Measurements from ENCODE around the gene SIM1.
"Not testable (repeated sequence)": the region's sequence is repeated elsewhere in the genome, so short reads cannot be mapped to it uniquely, and the experiment has no call there.

The SIM1 gene

DNA sequence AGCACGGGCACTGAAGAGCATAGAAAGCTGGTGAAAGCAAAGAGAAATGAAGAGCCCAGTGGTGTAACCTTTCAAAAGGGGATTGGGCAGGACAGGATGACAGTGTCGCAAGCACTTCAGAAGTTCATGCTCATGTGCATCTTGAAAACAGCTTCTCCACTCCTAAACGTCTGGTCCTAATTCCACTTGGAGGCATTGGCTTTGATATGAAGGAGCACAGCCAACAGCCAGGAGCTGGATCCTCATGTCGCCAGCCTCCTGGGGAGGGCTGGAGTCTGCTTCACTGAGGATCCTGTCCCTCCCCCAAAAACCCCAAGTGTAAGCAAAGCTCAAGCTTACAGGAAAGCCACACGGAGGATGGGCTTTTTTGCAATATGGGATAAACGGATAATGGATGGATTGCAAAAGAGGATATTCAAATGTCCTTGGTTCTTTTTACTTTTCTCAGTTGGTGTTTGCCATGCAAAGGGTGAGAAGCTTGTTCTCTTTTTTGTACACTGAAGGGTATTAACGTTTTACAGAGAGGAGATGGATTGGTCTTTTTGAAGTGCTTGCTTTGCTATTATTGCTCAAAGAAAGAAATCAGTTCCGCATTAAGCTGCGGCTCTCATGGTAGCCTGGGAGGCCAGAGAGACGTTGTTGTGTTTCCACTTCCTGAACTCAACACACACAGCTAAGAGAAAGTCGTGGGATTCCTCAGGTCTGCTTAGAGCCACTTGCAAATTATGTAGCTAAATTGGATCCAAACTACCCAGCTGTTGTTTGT lies 92.2 kb downstream of the SIM1 start:
- in situ Hi-C loops (cut with HindIII; ENCODE audit: low sequenced_read_pairs), result no loop called here

DNA sequence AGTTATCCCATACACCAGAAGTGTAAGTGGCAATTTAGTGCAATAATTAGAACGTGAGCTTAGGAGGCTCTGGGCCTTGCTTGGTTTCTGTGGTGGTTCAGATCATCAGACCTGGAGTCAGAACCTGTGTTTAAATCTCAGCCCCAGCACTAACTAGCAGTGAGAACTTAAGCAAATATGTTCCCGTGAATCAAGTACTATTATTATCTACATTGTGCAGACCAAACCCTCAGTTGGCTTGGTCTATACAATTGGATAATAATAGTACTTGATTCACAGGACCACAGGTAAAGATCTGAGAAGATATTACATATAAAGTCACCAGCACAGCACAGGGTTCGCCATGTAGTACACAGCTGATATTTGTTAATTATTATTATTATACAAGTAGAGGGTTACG lies 93.1 kb downstream of the SIM1 start:
- in situ Hi-C loops (cut with HindIII; ENCODE audit: low sequenced_read_pairs), result no loop called here

DNA sequence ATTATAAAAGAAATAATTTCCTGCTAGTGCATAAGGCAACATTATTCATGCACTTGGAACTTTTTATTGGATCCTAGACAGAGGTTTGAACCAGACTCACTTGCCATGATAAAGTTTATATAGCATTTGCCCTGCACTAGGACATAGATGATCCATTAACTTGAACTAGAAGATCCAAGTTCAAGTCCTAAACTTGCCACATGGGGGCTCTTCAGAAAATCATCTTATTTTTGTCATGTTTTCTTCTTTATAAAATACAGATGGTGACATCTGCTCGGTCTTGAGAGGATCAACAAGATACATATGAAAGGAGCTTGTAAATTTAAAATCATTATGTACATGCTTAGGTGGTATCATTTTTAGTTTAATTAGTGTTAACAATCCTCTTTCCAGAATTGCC lies 94.5 kb downstream of the SIM1 start:
- in situ Hi-C loops (cut with HindIII; ENCODE audit: low sequenced_read_pairs), result no loop called here

GRCh38 chr6:100366419-100366818 lies 98.3 kb downstream of the SIM1 start:
- in situ Hi-C loops (cut with HindIII; ENCODE audit: low sequenced_read_pairs), result no loop called here

DNA sequence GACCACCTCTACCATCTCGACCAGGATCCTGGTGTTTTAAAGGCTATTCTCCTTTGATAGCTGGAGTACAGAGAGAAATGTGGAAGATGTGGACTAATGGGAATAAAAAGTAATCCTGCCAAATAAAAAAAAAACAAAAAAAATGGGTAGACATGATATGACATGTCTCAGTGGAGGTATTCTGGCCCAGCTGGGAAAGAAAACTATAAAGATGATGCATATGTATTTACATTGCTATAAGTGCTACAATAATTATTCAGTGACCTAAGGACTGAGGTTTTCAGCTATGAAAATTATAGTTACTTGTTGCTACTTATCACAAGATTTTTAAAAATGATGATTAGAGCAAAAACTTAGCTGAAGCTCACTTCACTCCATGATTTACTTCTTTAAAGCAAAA lies 101.1 kb downstream of the SIM1 start:
- in situ Hi-C loops (cut with HindIII; ENCODE audit: low sequenced_read_pairs), result no loop called here

GRCh38 chr6:100354736-100355641 lies 109.7 kb downstream of the SIM1 start:
- in situ Hi-C loops (cut with HindIII; ENCODE audit: low sequenced_read_pairs), result not testable (repeated sequence)

- in situ Hi-C loops (cut with HindIII; ENCODE audit: low sequenced_read_pairs), result no loop called here
Measured at GRCh38 chr6:100353276-100354015, 111.3 kb downstream of the SIM1 start.

DNA sequence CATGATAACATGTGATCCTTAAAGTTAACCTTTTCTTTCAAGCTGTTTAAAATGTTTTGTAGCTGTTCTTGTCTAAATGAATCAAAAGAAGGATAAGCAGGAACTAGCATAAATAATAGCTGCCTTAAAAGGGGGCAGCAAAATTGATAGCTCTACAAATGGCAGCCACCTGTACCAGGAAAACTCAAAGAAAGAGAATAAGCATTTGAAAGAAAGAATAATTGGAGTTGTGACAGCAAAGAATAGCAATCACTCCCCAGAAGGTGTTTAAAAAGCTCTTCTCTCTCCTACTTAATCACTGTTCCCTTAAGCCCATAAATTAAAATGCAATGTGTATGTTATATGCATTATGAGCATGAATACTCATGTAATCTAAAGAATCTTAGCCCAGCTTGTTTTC lies 114.6 kb downstream of the SIM1 start:
- in situ Hi-C loops (cut with HindIII; ENCODE audit: low sequenced_read_pairs), result no loop called here

- in situ Hi-C loops (cut with HindIII; ENCODE audit: low sequenced_read_pairs), result no loop called here
Measured at GRCh38 chr6:100349366-100349765, 115.4 kb downstream of the SIM1 start.

- in situ Hi-C loops (cut with HindIII; ENCODE audit: low sequenced_read_pairs), result no loop called here
Measured at GRCh38 chr6:100347901-100348550, 116.7 kb downstream of the SIM1 start.

DNA sequence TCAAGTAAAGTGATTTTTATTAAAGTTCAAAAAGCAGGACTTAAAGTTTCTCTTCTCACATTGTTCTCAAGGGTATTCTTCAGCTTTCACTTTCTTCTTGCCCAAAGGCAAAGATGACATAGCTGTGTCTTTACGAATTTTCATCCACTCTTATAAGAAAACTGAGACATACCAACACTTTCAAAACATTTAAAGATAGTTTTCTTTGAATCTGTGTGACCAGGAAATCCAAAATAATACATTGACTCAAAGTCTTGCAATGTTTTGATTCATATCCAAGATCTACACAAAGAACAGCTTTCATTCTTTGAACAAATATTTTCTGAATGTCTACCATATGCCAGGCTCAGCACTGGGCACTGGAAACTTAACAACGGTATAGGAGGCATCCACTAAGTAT lies 117.9 kb downstream of the SIM1 start:
- in situ Hi-C loops (cut with HindIII; ENCODE audit: low sequenced_read_pairs), result no loop called here

GRCh38 chr6:100346203-100346602 lies 118.5 kb downstream of the SIM1 start:
- in situ Hi-C loops (cut with HindIII; ENCODE audit: low sequenced_read_pairs), result no loop called here

DNA sequence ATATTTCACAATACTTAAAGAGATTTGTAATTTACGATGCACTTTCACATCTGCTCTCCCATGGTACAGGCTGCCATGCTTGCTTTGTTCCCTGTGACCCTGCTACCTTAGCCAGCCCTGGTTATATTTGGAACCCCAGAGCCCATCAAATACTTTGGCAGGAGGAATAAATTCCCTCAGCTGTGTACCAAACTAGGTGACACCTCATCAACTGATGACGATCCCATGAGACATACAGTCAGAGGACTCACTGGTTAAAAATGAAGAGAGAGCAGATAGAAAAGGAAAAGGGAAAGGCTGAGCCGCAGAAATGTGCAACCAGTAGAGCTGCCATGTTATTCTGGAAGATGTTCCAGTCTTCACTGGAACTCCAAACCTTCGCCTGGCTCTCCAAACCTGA lies 120.0 kb downstream of the SIM1 start:
- in situ Hi-C loops (cut with HindIII; ENCODE audit: low sequenced_read_pairs), result no loop called here

DNA sequence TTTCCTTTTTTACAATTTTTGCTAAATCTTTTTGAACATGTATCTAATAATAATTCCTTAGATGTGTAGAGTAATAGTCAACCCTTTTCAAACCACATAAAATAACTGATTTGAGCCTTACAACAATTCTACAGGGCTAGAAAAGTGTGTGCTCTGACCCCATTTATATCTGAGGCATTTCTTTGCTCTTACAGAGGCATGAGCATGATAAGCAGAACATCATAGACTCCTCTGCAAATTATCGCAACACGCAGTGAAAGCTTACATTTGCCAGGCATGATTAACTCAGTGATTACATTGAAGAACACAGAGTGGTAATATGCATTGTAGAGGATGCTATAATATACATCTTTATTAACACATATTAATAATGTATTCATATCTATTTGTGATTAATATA lies 120.4 kb downstream of the SIM1 start:
- in situ Hi-C loops (cut with HindIII; ENCODE audit: low sequenced_read_pairs), result no loop called here

GRCh38 chr6:100343316-100344077 lies 121.2 kb downstream of the SIM1 start:
- in situ Hi-C loops (cut with HindIII; ENCODE audit: low sequenced_read_pairs), result no loop called here

DNA sequence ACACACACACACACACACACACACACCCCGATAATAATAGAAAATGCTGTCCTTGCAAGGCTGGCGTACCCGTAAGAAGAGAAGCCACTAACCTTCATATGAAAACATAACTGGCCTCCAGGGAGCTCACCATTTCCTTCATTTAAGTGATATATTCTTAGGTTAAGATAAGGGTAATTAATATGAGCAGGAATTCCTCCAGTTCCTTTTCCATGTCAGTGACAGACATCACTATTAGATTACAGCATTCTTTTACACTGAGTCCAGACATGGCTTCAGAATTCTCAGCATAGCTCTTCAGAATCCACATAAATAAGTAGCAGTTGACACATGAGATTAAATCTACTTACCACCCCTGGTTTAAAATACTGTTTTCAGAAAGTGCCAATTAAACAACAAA lies 121.9 kb downstream of the SIM1 start:
- in situ Hi-C loops (cut with HindIII; ENCODE audit: low sequenced_read_pairs), result no loop called here

DNA sequence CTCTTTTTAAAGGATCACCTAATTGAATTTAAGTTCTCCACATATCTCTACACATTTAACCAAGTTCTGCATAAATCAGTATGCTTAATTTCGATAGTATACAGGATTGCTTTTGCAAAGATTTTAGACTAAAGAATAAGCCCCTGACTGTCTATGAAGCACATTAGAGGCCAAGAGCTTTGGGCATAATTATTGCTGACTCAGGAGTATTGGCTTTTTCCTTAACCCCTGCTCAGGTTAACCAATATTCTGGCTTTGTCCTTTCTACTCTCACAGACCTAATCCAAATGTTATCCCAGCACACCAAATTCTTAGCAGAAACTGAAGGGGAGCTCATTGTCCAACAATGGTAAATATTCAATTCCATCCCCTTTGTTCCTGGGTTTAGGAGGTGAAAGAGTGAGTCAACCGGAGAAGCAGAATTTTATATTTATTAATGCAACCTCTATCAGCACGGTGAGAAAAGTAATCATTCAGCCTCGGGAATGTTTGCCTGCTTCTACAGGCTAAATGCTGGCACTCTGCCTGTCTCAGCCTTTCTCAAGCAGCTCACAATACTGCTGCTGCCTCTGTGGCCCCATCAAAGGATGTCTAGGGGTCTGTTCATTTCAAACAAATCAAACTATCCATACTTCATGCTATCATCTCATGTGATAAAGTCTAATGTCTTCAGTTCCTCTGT lies 125.0 kb downstream of the SIM1 start:
- in situ Hi-C loops (cut with HindIII; ENCODE audit: low sequenced_read_pairs), result no loop called here

DNA sequence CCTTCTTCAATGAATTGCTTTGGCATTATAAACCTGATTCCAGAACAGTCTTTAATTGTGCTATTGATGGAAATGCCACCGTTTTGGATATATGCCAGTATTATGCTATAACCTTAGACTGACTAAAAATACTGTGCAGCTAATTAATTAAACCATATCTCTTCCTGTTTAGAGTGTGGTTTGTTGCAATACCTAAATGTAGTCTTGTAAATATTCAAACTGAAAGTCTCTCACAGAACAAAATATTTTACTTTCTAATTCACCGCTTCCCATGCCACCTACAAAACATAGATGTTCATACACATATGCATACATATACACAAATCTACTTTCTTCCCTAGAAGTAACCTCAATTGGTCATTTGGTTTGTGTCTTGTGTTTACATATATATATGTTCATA lies 126.6 kb downstream of the SIM1 start:
- in situ Hi-C loops (cut with HindIII; ENCODE audit: low sequenced_read_pairs), result no loop called here

DNA sequence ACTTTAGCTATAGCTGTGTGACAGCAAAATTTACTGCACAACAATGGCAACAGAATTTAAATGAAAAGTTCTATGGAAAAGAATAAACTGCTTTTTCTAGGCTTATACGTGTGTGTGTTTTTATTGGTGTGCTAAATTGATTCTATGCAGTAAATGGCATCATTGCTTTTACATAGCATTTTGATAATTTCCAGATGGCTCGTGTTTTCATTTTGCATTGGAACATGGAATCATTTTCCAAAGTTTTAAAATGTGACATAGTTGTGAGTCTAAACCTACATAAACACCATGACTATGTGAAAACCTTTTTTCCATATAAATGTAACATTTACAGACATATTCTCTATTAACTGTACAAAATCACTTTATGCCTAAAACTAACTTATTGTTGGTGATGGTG lies 127.8 kb downstream of the SIM1 start:
- in situ Hi-C loops (cut with HindIII; ENCODE audit: low sequenced_read_pairs), result no loop called here

GRCh38 chr6:100335991-100336390 lies 128.7 kb downstream of the SIM1 start:
- in situ Hi-C loops (cut with HindIII; ENCODE audit: low sequenced_read_pairs), result no loop called here
